ENCODE data around the gene HDAC1. TPM values are rescaled to one million over a fixed set of nuclear protein-coding genes. Genes with fewer than 3 reads are reported as not detected.

The HDAC1 gene
- polyA plus RNA-seq, 3 donors, result 73.8 to 95.0 (median 88.7) TPM

DNA sequence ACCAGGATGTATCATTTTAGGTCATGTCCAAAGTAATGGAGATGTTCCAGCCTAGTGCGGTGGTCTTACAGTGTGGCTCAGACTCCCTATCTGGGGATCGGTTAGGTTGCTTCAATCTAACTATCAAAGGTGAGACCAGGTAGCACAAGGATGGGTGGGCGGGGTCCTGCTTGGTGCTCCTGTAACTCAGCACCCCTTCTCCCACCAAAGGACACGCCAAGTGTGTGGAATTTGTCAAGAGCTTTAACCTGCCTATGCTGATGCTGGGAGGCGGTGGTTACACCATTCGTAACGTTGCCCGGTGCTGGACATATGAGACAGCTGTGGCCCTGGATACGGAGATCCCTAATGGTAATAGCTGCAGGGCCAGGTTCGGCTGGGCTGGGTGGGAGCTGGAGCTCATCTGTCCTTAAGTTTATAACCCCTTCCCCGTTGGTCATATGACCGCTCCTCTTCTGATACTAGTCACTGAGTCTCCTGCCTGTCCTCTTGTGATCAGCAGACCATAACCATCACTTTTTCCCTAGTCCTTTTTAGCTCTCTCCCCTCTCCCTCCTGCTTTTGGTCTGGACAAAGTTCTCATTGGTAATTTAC is 38.8 kb downstream of the HDAC1 start:
- Histone ChIP-seq H3K9ac (ENCODE audit: insufficient read depth, low read length, poor library complexity, severe bottlenecking) (no peak overlapping the region), H3K9me3 (replicated peaks in 1 of 2; ENCODE audit: control insufficient read depth in 1 of 2, insufficient read depth in 1 of 2, low read length in 2 of 2) (no peaks in the 10 kb centered on the region), H4K20me1 (ENCODE audit: insufficient read depth, low read length) (peaks cover 55% of the 10 kb centered on the region), H3K4me2 (replicated peaks; ENCODE audit: extremely low read depth, low read length, poor library complexity, severe bottlenecking) (no peak overlapping the region), H3K4me3 (replicated peaks in 1 of 3; ENCODE audit: low read depth in 2 of 3, low read length in 3 of 3) (no peak overlapping the region), H3K36me3 (replicated peaks in 1 of 2; ENCODE audit: control insufficient read depth in 1 of 2, insufficient read depth in 2 of 2, low read length in 2 of 2) (peaks cover 74 to 84% of the 10 kb centered on the region in 2 donors), H3K4me1 (ENCODE audit: control insufficient read depth in 1 of 2, insufficient read depth in 2 of 2, low read length in 2 of 2) (peaks cover 7 to 14% of the 10 kb centered on the region in 2 donors), H3K27ac (ENCODE audit: low read depth in 1 of 2, low read length in 2 of 2) (no peak overlapping the region), H3K27me3 (ENCODE audit: control insufficient read depth in 2 of 2, insufficient read depth in 2 of 2, low read length in 2 of 2) (peaks cover 7 to 15% of the 10 kb centered on the region in 2 donors), H2AFZ (ENCODE audit: insufficient read depth, low read depth, low read length, poor library complexity, severe bottlenecking) (no peak overlapping the region), H3K79me2 (ENCODE audit: insufficient read depth, low read length) (no peaks in the 10 kb centered on the region)
- intact Hi-C loops (cut with micrococcal nuclease), result loop anchor here in 1 of 2 donors (5.0 kb wide), 1 partner anchor 42 kb away; no protein-coding TSS in a partner anchor
- peaks cover 0 to 6% (median 3%) of the 10 kb centered on the region in 7 donors for H3K9me3 Mint-ChIP-seq
- H3K4me1 Mint-ChIP-seq, result peaks cover 13% of the 10 kb centered on the region
- no peak for DNase-seq
- peaks cover 15 to 17% (median 17%) of the 10 kb centered on the region in 3 donors for H3K27me3 Mint-ChIP-seq (ENCODE audit: low read depth in 3 of 3)
- 97% methylated on average over 11 of the region's 12 CpGs for WGBS (ENCODE audit: insufficient coverage)
- TF ChIP-seq, protein P1, sequence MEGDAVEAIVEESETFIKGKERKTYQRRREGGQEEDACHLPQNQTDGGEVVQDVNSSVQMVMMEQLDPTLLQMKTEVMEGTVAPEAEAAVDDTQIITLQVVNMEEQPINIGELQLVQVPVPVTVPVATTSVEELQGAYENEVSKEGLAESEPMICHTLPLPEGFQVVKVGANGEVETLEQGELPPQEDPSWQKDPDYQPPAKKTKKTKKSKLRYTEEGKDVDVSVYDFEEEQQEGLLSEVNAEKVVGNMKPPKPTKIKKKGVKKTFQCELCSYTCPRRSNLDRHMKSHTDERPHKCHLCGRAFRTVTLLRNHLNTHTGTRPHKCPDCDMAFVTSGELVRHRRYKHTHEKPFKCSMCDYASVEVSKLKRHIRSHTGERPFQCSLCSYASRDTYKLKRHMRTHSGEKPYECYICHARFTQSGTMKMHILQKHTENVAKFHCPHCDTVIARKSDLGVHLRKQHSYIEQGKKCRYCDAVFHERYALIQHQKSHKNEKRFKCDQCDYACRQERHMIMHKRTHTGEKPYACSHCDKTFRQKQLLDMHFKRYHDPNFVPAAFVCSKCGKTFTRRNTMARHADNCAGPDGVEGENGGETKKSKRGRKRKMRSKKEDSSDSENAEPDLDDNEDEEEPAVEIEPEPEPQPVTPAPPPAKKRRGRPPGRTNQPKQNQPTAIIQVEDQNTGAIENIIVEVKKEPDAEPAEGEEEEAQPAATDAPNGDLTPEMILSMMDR (IDR thresholded peaks at IDR 0.05), result no peak
- no peak overlapping the region for H3K27ac Mint-ChIP-seq
- H3K4me3 Mint-ChIP-seq, result no peak overlapping the region
- peaks cover 85% of the 10 kb centered on the region in 2 donors for H3K36me3 Mint-ChIP-seq

DNA sequence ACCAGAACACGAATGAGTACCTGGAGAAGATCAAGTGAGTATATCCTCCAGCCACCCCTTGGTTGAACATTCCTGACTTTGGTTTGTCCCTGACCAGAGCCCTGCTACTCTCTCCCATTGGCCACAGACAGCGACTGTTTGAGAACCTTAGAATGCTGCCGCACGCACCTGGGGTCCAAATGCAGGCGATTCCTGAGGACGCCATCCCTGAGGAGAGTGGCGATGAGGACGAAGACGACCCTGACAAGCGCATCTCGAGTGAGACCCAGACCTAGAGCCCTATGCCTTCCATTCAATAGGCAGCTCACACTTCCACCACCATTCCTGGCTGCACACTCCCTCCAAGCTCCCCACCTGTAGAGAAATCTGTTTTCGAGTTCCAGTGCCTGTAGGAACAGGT is 39.7 kb downstream of the HDAC1 start:
- Histone ChIP-seq H3K27ac (ENCODE audit: low read depth in 1 of 2, low read length in 2 of 2) (no peak overlapping the region), H3K27me3 (ENCODE audit: control insufficient read depth in 2 of 2, insufficient read depth in 2 of 2, low read length in 2 of 2) (peaks cover 7 to 15% of the 10 kb centered on the region in 2 donors), H3K79me2 (ENCODE audit: insufficient read depth, low read length) (no peaks in the 10 kb centered on the region), H3K4me1 (ENCODE audit: control insufficient read depth in 1 of 2, insufficient read depth in 2 of 2, low read length in 2 of 2) (peaks cover 12 to 23% of the 10 kb centered on the region in 2 donors), H3K9ac (ENCODE audit: insufficient read depth, low read length, poor library complexity, severe bottlenecking) (no peak overlapping the region), H3K36me3 (replicated peaks in 1 of 2; ENCODE audit: control insufficient read depth in 1 of 2, insufficient read depth in 2 of 2, low read length in 2 of 2) (peaks cover 68 to 77% of the 10 kb centered on the region in 2 donors), H3K4me3 (replicated peaks in 1 of 3; ENCODE audit: low read depth in 2 of 3, low read length in 3 of 3) (no peak overlapping the region), H3K9me3 (replicated peaks in 1 of 2; ENCODE audit: control insufficient read depth in 1 of 2, insufficient read depth in 1 of 2, low read length in 2 of 2) (no peaks in the 10 kb centered on the region), H4K20me1 (ENCODE audit: insufficient read depth, low read length) (peaks cover 55% of the 10 kb centered on the region), H3K4me2 (replicated peaks; ENCODE audit: extremely low read depth, low read length, poor library complexity, severe bottlenecking) (no peak overlapping the region), H2AFZ (ENCODE audit: insufficient read depth, low read depth, low read length, poor library complexity, severe bottlenecking) (no peak overlapping the region)
- Mint-ChIP-seq H3K9me3 (peaks cover 0 to 6% (median 3%) of the 10 kb centered on the region in 7 donors), H3K4me1 (peaks cover 13% of the 10 kb centered on the region), H3K27me3 (ENCODE audit: low read depth in 3 of 3) (peaks cover 15 to 17% (median 17%) of the 10 kb centered on the region in 3 donors), H3K4me3 (no peak overlapping the region), H3K27ac (peak overlapping the region in 1 of 7 donors; percentile 75), H3K36me3 (peaks cover 78 to 80% of the 10 kb centered on the region in 2 donors)
- intact Hi-C loops (cut with micrococcal nuclease), result loop anchor here in 1 of 2 donors (5.0 kb wide), 1 partner anchor 41 kb away; no protein-coding TSS in a partner anchor
- 98% methylated on average over 9 of the region's 12 CpGs for WGBS (ENCODE audit: insufficient coverage)
- DNase-seq, result no peak
- TF ChIP-seq, protein P1 (IDR thresholded peaks at IDR 0.05), result no peak

All from CD14-positive monocyte (primary cell).